ENCODE data around the gene ZNF485.

- TF ChIP-seq CTCF (IDR thresholded peaks at IDR 0.05) (no peak), POLR2A (IDR thresholded peaks at IDR 0.05) (no peak)
Measured at GRCh38 chr10:43596546-43596945, 9.7 kb upstream of the ZNF485 start.

All from esophagus squamous epithelium (tissue), 4 donors.